Hematopoietic multipotent progenitor cell treated with erythropoietin and hydrocortisone succinate and interleukin-3 and kit ligand, for 6 days (in vitro differentiated cells): ENCODE results near the gene RHEBL1.

Experiments used
- DNase-seq: peaks from one replicate; pipeline ENCODE4 v3.0.0-alpha.2; 2015

RHEBL1 gene

GRCh38 chr12:49036029-49036428 lies 33.8 kb downstream of the RHEBL1 start:
- DNase-seq: no peak

GRCh38 chr12:49034286-49034622 lies 35.5 kb downstream of the RHEBL1 start:
- no peak for DNase-seq

- DNase-seq: no peak
Observed at GRCh38 chr12:49033611-49034285, 36.0 kb downstream of the RHEBL1 start.

DNA sequence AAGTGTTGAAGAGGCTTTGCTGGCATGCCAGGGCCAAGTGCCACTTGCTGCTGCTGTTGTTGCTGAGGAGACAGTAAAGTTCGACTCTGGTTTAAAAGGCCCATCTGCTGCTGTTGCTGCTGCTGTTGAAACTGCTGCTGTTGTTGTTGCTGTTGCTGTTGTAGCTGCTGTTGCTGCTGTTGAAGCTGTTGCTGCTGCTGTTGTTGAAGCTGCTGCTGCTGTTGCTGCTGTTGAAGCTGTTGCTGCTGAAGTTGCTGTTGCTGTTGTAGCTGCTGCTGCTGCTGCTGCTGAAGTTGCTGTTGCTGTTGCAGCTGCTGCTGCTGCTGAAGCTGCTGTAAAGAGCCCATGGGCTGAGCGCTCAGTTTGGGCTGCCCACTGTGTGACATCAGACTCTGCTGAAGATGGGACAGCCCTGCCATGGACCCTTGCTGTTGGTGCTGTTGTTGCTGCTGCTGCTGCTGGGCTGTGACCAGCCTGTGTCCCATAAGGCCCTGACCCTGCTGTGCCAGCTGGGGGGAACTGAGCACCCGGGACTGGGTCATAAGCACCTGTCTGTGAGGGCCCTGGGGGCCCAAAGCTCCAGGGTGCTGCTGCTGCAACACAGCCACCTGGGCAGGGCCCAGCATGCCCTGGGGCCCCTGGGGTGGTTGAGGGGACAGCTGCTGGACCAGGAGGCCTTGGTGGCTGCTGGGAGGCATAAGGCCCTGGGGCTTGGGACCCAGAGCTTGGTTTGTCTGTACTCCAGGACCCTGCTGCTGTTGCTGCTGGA lies 36.9 kb downstream of the RHEBL1 start:
- DNase-seq: no peak

- no peak for DNase-seq
Observed at GRCh38 chr12:49032276-49032675, 37.5 kb downstream of the RHEBL1 start.

DNA sequence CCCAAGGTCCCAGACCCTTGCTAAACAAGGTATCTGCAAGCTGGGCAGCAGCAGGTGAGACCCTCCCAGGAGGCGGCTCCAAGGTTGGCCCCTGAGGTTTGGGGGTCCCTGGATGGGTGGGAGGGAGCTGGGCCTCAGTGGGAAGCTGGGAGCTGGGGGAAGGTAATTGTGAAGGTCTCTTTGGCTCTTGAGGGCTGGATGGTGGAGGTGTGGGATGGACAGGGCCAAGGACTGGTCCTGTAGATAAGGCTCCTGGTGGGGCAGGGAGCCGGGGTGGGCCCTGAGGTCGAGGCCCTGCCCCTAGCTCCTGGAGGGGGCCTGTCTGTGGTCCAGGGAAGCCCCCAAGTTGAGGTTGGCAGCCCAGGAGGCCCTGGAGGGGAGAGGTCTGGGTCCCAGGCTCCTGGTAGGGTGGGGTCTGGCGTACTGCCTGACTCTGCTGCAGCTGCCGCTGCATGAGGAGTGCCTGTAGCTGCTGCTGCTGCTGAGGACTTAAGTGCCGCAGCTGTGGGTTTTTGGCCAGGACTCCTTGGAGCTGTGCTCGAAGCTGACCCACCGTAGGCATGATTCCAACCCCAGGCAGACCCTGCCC lies 38.1 kb downstream of the RHEBL1 start:
- no peak for DNase-seq

GRCh38 chr12:49030714-49031572 lies 38.8 kb downstream of the RHEBL1 start:
- DNase-seq: no peak

GRCh38 chr12:49030119-49030518 lies 39.7 kb downstream of the RHEBL1 start:
- no peak for DNase-seq

GRCh38 chr12:49028666-49029275 lies 41.0 kb downstream of the RHEBL1 start:
- no peak for DNase-seq

DNA sequence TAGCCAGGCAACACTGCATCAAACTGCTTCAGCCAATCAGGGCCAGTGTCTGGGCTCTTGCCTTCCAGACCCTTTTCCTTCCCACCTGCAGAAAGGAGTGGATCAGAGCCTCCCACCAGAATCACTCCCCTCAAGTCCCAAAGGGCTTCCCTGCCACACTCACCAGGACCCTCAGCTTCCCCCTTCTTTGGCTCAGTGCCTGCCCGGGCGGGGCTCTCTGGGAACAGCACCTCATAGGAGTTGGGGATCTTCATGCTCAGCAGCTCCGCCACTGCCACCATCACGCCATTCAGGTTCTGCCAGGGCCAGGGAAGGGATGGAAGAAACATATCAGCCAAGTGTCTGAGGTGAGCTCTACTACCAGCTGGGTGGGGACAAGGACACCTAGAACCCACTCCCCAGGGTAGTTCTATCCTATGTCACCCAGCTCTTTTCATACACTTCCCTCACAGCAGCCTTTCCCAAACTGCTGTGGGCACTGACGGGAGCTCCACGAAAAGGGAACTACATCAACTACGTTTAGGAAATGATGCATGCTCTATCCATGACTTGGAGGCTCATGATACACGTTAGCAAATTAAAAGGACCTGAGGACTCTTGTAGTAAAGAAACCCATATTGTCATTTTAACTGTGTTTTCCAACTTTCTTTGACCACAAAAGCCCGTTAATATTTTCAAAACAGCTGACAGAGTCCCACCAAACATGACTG lies 41.8 kb downstream of the RHEBL1 start:
- DNase-seq: no peak

- no peak for DNase-seq
Observed at GRCh38 chr12:49026678-49027480, 42.9 kb downstream of the RHEBL1 start.

GRCh38 chr12:49026101-49026500 lies 43.7 kb downstream of the RHEBL1 start:
- DNase-seq: no peak

DNA sequence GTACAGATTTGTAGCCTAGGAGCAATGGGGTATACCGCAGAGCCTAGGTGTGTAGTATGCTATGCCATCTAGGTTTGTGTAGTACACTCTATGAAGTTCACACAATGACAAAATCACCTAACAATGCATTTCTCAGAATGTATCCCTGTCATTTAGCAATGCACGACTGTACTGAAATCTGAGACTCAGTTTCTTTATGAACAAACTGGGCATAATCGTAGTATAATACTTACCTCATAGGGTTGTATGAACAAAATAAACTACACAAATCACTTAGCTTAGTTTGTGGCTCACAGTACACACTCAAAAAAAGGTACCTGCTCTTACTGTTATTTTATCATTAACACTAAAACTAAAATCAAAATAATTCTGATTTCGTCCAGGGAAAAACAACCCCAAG lies 44.3 kb downstream of the RHEBL1 start:
- no peak for DNase-seq

GRCh38 chr12:49024543-49024942 lies 45.2 kb downstream of the RHEBL1 start:
- DNase-seq: no peak

DNA sequence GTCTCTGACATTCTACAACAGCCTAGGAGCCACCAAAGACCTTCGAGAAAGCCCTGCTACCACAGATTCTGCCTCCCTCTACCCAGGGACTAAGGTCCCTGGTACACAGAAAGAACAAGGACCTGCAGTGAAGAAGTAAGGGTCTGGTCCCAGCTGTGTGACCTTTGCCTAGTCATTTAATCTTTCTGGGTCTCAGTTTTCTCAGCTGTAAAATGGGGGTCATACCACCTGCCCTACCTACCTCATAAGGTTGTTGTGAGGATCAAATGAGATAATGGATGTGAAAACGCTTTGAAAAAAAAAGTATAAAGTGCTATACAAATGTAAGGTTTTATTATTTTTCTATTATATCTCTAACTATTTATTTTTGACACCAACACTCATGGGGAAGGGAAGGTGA lies 46.0 kb downstream of the RHEBL1 start:
- DNase-seq: no peak

GRCh38 chr12:49022558-49023178 lies 47.1 kb downstream of the RHEBL1 start:
- no peak for DNase-seq

GRCh38 chr12:49021292-49021915 lies 48.4 kb downstream of the RHEBL1 start:
- DNase-seq: no peak

DNA sequence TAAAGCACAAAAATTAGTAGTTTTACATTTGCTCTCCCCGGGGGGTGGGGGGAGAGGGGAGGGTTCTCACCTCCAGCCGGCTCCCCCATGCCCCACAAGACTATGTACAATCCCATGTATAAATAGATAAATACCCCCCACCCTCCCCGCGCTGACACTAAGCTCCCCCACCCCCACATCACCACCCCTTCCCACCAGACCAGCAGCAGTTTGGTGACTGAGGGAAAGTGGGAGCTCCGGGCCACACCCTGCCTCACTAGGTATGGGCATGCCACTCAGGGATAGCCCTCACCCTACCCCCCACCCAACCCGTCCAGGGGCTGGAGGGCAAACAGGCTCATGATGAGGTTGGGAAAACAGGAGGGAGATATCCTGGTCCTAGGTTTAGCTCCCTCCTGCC lies 49.3 kb downstream of the RHEBL1 start:
- no peak for DNase-seq

DNA sequence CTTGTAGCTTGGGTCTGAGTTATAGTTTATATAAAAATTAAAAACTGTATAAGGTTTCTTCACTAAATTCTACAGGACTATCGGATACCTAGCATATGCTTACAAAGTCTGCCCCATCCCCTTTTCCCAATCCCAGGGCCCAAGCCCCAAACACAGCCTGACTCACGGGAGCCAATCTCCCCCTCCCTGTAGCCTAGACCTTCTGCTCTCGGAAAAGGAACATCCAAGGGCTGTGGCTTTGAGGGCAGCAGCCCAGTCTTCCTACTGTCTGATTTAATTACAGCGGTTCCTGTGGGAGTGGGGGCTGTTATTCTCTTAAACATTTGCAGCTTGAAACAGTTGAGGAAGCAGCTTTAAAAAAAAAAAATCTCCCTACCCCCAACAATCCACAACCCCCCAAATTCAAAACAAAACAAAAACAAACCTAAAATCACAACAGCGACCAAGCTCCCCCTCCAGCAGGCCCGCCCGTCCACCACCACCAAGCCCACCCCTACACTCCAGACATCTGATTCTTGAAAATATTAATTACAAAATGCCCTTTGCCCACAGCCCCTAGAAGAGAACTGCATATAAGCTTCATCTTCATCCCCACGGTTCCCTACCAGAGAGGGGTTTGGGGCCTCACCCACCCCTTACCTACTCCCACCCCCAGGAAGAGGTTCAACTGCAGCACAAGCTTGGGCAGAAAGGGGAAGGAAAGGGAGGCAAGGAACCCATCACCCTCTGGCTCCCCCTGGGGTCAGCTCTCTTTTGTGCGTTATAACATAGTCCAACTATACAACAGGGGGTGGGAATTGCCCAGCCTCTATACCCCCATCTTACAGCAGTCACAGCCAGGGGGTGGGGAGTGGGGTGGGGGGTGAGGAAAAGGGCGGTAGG lies 50.1 kb downstream of the RHEBL1 start:
- peak; percentile 89 for DNase-seq

DNA sequence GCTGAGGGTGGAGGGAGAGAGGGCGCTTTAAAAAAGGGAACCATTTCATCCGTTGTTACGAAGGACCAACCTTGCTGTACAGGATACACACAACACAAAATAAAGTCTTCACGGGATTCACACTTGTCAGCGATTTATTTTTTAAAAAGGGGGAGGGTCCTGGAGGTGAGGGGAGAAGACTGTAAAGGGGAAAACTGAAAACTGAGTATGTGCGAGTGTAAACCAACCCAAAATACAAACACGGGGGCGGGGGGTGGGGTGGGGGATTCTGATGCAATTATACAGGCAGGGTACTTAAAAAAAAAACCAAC lies 50.7 kb downstream of the RHEBL1 start:
- DNase-seq: no peak
